Smooth muscle cell of the pulmonary artery (primary cell): Measurements from ENCODE around the gene VEGFB. TPM values are rescaled to one million over a fixed set of nuclear protein-coding genes. Genes with fewer than 3 reads are reported as not detected.

Experiments used
- total RNA-seq: library from RNA; depleted of rRNA; stranded (reverse); fragments of >200 nt; gene quantifications from 2 replicates; pipeline ENCODE4 v1.2.3, GENCODE V29; 2014

Gene VEGFB, protein sequence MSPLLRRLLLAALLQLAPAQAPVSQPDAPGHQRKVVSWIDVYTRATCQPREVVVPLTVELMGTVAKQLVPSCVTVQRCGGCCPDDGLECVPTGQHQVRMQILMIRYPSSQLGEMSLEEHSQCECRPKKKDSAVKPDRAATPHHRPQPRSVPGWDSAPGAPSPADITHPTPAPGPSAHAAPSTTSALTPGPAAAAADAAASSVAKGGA
- 54.3 and 83.2 TPM in 2 replicates for total RNA-seq

DNA sequence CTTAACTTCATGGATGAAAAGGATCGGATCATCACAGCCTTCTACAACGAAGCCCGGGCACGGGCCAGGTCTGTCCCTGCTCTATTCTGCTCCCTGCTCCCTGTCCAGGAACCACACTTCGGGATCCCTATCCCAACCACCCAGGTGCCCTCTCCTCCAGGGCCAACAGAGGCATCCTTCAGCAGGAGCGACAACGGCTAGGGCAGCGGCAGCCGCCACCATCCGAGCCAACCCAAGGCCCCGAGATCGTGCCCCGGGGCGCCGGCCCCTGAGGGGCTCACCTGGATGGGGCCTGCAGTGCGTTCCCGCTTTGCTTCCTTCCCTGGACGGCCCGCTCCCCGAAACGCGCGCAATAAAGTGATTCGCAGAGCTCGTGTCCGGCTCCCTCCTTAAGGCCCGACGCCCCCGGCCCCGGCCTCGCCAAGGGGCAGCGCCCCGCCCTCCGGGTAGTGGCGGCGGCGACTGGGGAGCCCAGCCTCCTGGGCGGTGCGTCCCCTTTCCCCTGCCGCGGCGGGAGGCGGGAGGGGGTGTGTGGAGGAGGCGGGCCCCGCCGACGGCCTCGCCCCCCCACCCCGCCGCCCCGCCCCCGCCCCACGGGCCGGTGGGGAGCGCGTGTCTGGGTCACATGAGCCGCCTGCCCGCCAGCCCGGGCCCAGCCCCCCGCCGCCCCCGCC is at the start of gene VEGFB:
Gene VEGFB, plus strand, starts transcription at position 672 of the 674 bp plus-strand sequence. CDS start 250 bp downstream, outside the sequence.

DNA sequence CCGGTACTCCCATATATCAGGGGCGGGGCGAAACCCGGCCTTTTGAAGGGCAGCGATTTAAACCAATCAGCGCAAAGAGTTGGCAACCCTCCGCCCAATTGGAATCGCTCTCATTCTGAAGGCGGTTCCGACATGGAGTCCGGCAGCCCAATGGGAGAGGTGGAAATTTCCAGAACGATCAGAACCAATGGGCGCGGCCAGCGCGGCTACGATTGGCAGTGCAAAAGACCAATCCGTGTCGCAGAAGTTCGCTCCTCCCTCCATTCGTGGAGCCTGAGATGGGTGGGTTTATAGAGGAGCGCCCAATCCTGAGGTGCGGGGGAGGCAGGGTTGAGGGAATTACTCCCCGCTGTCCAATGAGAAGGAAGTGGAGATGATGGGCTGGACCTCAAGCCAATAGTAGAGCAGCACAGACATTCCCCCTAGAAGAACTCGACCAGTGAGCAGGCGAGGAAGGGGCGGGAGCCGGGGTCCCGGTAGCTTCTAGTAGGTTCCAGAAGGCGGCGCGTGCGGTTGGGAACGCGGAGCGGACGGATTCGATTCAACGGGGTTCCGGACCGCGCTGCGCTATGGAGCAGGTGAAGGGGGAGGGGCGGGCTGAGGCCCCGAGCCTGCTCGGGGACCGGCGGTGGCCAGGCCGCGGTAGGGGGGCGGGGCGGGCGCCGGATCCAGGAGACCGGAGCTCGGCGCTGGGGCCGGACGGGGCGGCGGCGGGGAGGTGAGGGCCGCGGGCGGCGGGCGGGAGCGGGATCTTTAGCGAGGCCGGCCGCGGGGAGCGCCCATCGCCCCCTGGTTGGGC is 48.5 kb upstream of the VEGFB start, which contains the start of gene STIP1:
Gene STIP1, plus strand, starts transcription at position 479 of the 799 bp plus-strand sequence. Its CDS starts 91 bp downstream, at position 570.

DNA sequence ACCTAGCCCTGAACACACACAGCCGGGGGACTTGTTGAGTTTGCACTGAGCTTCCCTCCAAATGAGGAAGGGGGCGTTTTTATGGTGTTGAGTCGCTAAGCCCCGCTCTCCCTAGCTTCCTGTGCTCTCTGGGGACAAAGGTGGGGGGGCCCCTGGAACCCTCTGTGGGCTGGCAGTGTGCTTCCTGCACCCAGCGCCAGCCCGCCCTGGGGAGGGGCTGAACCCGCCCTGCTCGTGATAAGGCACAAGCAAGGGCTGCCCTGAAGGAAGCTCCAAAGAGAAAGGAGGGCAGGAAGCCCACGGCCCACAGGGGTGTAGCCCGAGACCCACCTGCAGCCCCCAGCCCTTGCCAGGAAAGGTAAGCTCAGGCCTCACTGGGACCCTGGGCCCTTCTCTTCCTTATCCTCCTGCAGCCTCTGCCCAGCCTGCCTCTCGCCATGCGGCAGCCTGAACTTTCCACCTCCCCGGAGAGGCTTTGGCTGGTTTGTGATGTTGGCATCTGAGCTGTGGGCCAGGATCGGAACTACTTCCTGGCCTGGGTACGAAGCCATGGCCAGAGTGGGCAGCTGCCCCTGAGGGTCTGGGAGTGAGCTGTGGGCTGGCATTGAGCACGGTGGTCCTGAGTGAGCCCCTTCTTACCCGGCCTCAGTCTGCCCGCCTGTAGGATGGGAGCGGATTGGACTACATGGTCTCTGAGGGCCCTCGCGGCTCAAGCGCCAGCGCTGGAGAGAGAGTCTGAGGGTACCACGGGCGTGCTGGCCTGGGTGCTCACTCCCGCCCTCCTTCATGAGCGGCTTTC is 27.7 kb upstream of the VEGFB start, which contains the start of gene FERMT3:
Gene FERMT3, plus strand, starts transcription at position 265 of the 799 bp plus-strand sequence. CDS start 644 bp downstream, outside the sequence.

DNA sequence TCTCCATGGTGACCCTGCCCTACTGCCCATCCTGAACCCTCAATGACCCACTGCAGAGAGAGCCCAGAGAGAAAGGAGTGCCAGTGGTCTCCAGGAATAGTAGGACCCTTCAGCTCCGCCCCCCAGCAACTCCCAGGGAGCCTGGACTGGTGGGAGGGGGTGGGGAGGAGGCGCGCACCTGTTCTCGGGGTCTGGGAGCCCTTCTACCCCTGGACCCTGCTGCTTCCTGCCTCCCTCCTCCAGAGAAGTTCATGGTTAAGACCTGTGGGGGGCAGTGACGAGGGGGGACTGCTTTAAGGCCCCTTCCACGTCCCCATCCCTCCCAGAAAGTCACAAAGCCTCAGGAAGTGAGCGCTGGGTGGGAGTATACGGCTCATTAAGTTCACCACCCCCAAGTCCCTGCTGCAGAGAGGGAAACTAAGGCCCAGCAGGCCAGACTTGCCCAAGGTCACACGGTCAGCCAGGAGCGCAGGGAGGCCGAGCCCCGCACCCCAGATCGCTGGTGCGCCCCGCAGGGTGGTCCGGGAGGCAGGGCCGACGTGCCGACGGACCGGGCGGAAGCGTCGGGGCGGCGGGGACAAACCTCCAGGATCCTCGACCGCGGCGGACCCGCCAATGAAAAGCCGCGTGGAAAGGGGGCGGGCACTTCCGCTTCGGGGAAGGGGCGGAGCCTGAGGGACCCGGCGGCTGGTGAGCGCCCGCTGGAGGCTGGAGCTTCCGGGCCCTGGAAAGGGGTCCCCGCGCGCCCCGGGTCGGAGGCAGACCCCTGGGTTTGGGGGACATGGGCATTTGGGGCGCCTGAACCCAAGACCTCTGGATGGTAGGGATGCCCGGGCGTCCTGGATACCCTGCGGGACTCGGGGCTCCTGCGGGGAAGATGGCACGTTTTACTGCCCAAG is 8.5 kb upstream of the VEGFB start, which contains the start of the genes NUDT22 and TRPT1:
Gene NUDT22, plus strand, starts transcription at position 667 of the 899 bp plus-strand sequence. CDS start 379 bp downstream, outside the sequence.
Gene TRPT1, minus strand, starts transcription at position 579 of the 899 bp plus-strand sequence. Its CDS starts 326 bp downstream, at position 253.

DNA sequence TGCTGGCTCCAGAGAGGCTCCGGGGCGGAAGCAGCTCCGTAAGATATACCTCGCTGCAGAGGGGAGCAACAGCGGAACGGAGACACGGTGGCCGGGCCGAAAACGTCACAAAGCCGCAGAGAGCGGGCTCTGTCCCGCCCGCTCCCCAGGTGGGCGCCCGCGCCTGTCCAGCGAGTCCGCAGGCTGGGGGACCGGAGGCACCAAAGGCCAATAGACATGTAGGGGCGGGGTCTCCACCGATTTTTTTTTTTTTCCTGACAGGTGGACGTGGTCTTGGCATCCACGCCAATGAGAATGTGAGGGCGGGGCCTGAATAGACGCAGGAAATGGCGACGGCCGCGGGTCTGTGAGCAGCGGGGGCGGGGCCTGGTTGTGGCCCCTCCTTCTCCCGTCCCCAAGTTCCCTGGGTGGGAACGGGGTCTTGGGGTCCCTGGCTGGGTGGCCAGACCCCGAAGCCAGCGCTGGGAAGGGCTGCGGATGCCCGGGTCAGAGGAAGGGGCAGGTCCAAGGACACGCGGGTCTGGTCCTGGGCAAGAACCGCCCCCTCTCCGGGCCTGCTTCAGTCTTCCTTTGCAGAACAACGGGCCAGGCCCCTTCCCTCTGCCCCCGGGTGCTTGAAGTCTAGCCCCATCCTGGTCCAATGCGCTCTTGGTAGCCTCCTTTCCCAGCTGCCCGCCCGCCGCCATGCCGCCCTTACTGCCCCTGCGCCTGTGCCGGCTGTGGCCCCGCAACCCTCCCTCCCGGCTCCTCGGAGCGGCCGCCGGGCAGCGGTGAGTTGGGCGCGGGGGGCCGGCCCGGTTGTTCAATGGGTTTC is 4.0 kb upstream of the VEGFB start, which contains the start of gene DNAJC4:
Gene DNAJC4, plus strand, starts transcription at position 378 of the 814 bp plus-strand sequence. Its CDS starts 307 bp downstream, at position 685.

DNA sequence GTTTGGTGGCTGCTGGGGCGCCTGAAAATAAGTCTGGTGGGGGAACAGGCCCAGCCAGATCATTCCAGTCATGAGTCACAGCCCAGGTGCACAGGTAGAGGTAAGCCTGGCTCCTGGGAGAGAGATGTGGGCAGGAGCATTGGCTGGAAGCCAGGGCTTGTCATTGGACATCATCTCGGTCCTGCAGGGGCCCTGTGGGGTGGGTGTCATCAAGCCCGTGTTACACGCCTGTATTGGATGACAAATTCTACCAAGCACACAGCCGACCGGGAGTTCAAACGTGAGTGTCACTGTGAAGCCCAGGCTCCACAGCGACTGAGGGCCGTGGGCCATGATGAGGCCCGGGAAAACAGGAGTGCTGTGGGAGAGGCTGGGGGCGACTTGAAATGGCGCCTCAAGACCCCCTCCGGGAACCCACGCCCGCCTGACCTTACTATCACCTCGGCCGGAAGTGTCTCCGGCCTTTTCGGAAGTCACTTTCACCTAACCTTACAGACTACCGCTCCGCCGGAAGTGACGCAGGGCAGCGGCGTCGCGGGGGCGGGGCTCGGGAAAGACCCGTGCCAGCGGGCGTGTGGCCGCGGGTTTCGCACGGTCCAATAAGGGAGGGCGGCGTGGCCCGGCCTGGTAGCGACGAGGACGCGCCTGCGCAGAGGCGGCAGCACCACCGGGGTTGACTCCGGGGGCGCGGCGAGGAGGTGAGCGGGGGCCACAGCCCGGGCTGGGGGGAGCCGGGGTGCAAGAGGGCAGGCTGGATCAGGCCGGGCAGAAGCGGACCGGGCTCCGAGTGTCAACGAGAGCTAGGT is 6.3 kb downstream of the VEGFB start, which contains the start of gene FKBP2:
Gene FKBP2, plus strand, starts transcription at position 661 of the 806 bp plus-strand sequence. CDS start 1,293 bp downstream, outside the sequence.

DNA sequence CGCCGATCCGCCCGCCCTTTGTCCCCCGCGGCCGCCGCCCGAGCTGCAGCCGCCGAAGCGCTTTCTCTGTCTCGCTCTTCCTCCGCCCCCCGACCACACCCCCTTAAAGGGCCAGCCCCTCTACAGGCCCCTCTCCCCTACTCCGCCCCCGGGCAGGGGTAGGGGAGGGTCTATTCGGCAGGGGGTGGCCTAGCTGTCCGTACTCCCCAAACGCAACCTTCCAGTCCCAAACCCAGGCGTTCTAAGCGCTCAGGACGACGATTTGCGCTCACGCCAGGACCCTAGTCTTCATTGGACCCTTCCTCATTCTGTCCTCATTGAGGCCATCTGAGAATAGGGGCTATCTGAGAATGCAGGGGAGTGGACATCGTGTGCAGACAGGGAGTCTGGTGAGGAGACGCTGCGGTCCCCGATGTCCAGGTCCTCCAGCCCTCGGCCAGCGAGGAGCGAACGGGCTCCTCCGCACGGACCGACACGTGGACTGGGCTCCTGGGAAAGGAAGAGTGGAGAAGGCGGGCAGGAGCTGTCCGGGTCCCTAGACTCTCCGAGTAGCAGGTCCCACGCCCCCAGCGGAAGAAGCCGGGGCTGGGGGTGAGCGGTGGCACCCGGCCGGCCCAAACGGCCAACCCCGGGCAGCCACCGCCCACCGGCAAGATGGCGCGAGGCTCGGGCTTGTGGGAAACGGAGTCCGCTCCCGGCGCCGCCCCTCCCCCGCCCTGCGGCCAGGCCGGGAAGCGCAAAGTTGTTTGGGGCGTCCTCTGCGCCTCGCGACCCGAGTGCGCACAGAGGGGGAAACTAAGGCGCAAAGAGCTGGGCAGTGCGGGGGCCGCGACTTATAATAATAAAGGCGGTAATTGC is 12.7 kb downstream of the VEGFB start, which contains the start of gene PPP1R14B:
Gene PPP1R14B, minus strand, starts transcription at position 73 of the 858 bp plus-strand sequence. CDS start 270 bp downstream, outside the sequence.

DNA sequence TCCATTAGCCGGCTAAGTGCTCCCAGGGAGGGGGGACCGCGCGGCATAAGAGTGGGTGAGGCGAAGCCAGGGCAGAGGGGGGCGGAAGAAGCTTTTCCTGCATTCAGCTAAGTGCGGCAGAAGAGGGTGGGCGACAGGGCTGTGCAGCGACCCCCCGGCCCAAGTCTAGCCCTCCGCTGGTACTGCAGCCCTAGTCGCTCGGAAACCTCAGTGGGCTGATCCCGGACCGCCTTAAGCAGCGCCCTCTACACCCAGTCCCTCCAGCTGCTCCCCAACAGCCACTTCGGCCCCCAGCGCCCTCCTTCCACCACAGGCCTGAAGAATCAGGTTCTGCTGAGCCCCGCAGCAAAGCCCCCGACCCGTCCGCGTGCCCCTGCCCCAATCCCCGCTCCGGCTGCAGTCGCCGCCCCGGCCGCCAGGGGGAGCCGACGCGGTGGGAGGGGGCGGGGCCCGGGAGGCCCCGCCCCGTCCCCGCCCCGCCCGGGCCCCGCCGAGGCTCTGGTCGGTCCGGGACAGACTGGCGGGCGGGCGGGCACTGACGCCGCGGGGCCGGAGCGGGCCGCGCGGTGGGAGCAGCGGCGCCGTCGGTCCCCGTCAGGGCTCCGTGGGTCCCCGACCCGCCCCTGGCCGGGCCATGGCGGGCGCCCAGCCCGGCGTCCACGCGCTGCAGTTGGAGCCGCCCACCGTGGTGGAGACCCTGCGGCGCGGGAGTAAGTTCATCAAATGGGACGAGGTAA is 16.8 kb downstream of the VEGFB start, which contains the start of gene PLCB3:
Gene PLCB3, plus strand, starts transcription at position 515 of the 737 bp plus-strand sequence. Its CDS starts 120 bp downstream, at position 635.

DNA sequence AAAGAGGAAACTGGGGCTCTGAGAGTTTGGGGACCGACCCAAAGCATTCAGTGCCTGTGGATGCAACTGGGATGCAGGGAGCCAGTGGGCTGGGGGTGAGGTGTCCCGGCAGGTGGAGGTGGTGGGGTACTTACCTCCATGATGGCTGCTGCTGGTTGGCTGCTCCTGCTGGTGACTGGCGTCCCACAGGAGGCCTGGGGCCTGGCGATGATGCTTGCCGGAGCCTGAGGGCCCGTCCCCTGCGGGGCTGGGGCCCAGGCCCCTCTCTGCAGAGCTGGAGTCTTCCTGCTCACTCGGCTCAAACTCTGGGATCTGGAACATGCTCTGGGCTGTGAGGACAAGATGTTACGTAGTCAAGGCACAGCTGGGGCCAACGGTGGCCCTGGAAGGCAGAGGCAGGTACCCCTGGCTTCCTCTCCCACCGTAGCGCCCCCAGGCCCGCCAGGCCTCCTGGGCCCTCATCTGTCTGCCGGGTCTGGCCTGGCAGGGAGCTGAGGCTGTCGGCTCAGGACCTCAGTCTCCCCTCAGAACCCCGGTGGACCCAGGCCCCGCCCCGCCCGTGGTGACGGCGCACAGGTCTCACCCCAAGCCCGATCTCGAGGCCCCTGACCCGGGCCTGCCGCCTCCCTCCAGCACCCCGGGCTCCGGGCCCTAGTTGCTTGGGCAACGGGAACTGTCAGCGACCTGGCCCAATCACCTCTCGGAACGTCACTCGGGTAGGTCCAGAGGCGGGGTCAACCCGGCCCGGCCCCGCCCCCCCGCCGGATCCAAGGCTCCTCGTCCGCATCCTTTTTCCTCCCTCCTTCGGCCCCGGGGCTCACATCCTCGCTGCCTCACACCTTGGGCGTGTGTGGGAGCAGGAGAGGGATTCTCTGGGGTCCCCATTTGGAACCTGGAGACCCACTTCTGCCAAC is 49.9 kb downstream of the VEGFB start, which contains the start of gene BAD:
Gene BAD, minus strand, starts transcription at position 618 of the 914 bp plus-strand sequence. Its CDS starts 297 bp downstream, at position 321.

DNA sequence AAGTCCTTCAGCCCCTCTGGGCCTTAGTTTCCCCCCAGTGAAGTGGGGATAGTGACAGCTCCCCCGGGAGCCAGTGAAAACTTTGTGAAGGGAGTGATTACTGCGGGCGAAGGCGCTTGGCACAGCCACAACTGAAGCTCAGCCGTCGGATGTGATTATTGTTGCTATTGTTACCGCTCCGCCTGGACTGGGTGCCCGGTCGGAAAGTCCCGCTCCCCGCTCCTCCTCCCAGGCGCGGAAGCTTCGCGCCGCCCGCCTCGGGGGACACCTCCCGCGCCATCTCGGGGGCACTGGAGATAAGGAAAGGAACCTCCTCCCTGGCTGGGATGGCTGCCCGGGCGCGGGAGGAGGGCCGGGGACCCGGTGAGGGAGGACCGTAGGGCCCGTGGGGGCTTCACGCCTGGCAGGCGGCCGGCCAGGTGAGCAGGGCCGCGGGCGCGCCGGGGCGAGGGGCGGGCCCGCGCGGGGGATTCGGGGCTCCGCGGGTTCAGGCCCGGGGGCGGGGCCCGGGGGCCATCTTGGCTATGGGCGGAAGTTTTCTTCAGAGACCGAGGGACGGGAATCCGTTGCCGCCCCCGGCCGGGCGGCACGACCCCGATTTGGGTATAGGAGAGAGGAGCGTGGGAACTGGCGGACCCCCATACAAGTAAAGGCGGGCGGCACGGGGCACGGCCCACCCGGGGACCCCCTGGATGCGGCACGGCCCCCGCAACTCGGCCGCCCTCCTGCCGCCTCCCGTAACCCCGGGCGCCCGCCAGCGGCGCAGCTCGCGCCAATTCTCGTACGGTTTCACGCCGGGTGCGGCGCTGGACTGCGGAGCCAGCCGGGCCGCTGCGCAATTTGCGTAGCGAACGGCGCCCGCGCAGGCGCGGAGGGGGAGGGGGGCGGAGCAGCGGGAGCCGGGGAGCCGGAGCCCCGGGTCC is 50.8 kb downstream of the VEGFB start, which contains the start of gene GPR137:
Gene GPR137, plus strand, starts transcription at position 887 of the 923 bp plus-strand sequence. CDS start 677 bp downstream, outside the sequence.

